Keratinocyte (primary cell): ENCODE measurements around the gene SCAI. TPM values are rescaled to one million over a fixed set of nuclear protein-coding genes. Genes with fewer than 3 reads are reported as not detected.
"Not testable (repeated sequence)": the region's sequence is repeated elsewhere in the genome, so short reads cannot be mapped to it uniquely, and the experiment has no call there.

Experiments
- DNase-seq: peaks from one replicate; pipeline ENCODE4 v3.0.0-alpha.2; 2011; ENCODE audit warnings: low read depth, missing footprints, low spot score
- FAIRE-seq: peaks from 2 replicates; lab custom pipeline; 2011; peaks lifted over from hg19 to GRCh38; lab: Jason Lieb, UNC
- H2AFZ ChIP-seq: 2 replicates; pipeline ENCODE4 v1.6.0; 2012; ENCODE audit warnings: low read length, control low read depth, inconsistent platforms; ENCODE audit not compliant: control insufficient read depth
- H3K27ac ChIP-seq: 2 replicates; pipeline ENCODE4 v1.5.1; 2011; ENCODE audit warnings: low read length; ENCODE audit not compliant: control insufficient read depth, insufficient read depth
- H3K27me3 ChIP-seq: 3 replicates; pipeline ENCODE4 v1.6.0; 2011; ENCODE audit warnings: low read length; ENCODE audit not compliant: control insufficient read depth, insufficient read depth; ENCODE audit errors: extremely low read depth
- H3K36me3 ChIP-seq, 2 experiments: 2 replicates in 1 of 2; 3 replicates in 1 of 2; pipeline ENCODE4 v1.5.1; 2011; ENCODE audit warnings: low read length in 2 of 2, mild to moderate bottlenecking in 1 of 2; ENCODE audit not compliant: control insufficient read depth in 2 of 2, insufficient read depth in 2 of 2; ENCODE audit errors: extremely low read depth in 1 of 2
- H3K4me1 ChIP-seq: 3 replicates; pipeline ENCODE4 v1.5.1; 2011; ENCODE audit warnings: low read length; ENCODE audit not compliant: control insufficient read depth, insufficient read depth; ENCODE audit errors: extremely low read depth
- H3K4me2 ChIP-seq: 3 replicates; pipeline ENCODE4 v1.6.0; 2011; ENCODE audit warnings: low read depth, low read length; ENCODE audit not compliant: control insufficient read depth, insufficient read depth; ENCODE audit errors: extremely low read depth
- H3K4me3 ChIP-seq, 3 experiments: fragments of 200-600 bp in 1 of 3; sonication (generic) in 1 of 3; 2 replicates in 2 of 3; 3 replicates in 1 of 3; pipeline ENCODE4 v1.5.1; 2011 to 2016; ENCODE audit warnings: low read length in 3 of 3, mild to moderate bottlenecking in 3 of 3, control low read depth in 2 of 3, inconsistent platforms in 1 of 3, low read depth in 1 of 3, mixed read lengths in 1 of 3, mixed run types in 1 of 3, moderate library complexity in 1 of 3; ENCODE audit not compliant: control insufficient read depth in 2 of 3, insufficient read depth in 2 of 3; ENCODE audit errors: extremely low read depth in 1 of 3
- H3K79me2 ChIP-seq: 2 replicates; pipeline ENCODE4 v1.6.0; 2012; ENCODE audit warnings: low read length; ENCODE audit not compliant: control insufficient read depth, insufficient read depth
- H3K9ac ChIP-seq: 3 replicates; pipeline ENCODE4 v1.6.0; 2011; ENCODE audit warnings: low read length; ENCODE audit not compliant: control insufficient read depth, insufficient read depth; ENCODE audit errors: extremely low read depth
- H3K9me1 ChIP-seq: 3 replicates; pipeline ENCODE4 v1.6.0; 2011; ENCODE audit warnings: low read length; ENCODE audit not compliant: control insufficient read depth, insufficient read depth; ENCODE audit errors: extremely low read depth
- H3K9me3 ChIP-seq: 2 replicates; pipeline ENCODE4 v1.5.1; 2012; ENCODE audit warnings: low read depth, low read length; ENCODE audit not compliant: control insufficient read depth
- H4K20me1 ChIP-seq: 3 replicates; pipeline ENCODE4 v1.6.0; 2011; ENCODE audit warnings: low read length; ENCODE audit not compliant: control insufficient read depth, insufficient read depth; ENCODE audit errors: extremely low read depth
- CTCF ChIP-seq, 3 experiments: IDR thresholded peaks in 1 of 3; conservative IDR thresholded peaks in 1 of 3; optimal IDR thresholded peaks in 1 of 3; 2 replicates in 2 of 3; 3 replicates in 1 of 3; pipeline versions ENCODE3 to v1.5.1; 2011; ENCODE audit warnings: low read length in 3 of 3, mild to moderate bottlenecking in 3 of 3, moderate library complexity in 2 of 3, control low read depth in 1 of 3, inconsistent platforms in 1 of 3; ENCODE audit not compliant: insufficient read depth in 2 of 3; ENCODE audit errors: extremely low read depth in 1 of 3
- EZH2 ChIP-seq: IDR thresholded peaks from one replicate; pipeline ENCODE4 v1.6.1; 2012; ENCODE audit warnings: inconsistent platforms, mild to moderate bottlenecking, low read length, moderate library complexity
- dilution Hi-C: fragments of 300-500 bp; cut with MboI; formaldehyde crosslinking; loops from one replicate; pipeline ENCODE4 v1.7.0; 2020; ENCODE audit warnings: low sequenced_read_pairs; ENCODE audit not compliant: extremely low pct_ligation_motif_present
- polyA plus RNA-seq, 5 experiments: library from polyadenylated mRNA; depleted of rRNA in 3 of 5; stranded (reverse) in 3 of 5; stranded (forward) in 1 of 5; unstranded in 1 of 5; fragments of >200 nt; gene quantifications; 1 replicate in 1 of 5; 2 replicates in 3 of 5; 3 replicates in 1 of 5; pipeline versions ENCODE4 v1.2.1 to v1.2.3, GENCODE V29; 2011 to 2012; ENCODE audit warnings: missing spikeins in 2 of 5, low read depth in 1 of 5, low replicate concordance in 1 of 5

Gene SCAI
- polyA plus RNA-seq, 1 donor (not counting 4 experiments of a cell fraction or from before 2014, with no cell fraction given): 3.0 TPM

- H3K9me1 ChIP-seq: no peaks in the 10 kb centered on the region
- H3K27me3 ChIP-seq: no peaks in the 10 kb centered on the region
- FAIRE-seq (no peak), DNase-seq (no peak)
- peaks cover 4% of the 10 kb centered on the region for H3K4me1 ChIP-seq
- no peak overlapping the region for H3K4me2 ChIP-seq
- H2AFZ ChIP-seq: no peak overlapping the region
- no peak overlapping the region for H3K9ac ChIP-seq
- no peaks in the 10 kb centered on the region for H3K79me2 ChIP-seq
- H3K27ac ChIP-seq: no peak overlapping the region
- dilution Hi-C loops: no loop called here
- peaks cover 0 to 2% of the 10 kb centered on the region in 2 experiments for H3K36me3 ChIP-seq
- H4K20me1 ChIP-seq: no peaks in the 10 kb centered on the region
- TF ChIP-seq CTCF (optimal IDR thresholded peaks at IDR 0.05 in 1 of 3, IDR thresholded peaks at IDR 0.05 in 1 of 3, conservative IDR thresholded peaks at IDR 0.05 in 1 of 3; ENCODE audit: extremely low read depth in 1 of 3, insufficient read depth in 2 of 3, low read length in 3 of 3) (no peak), EZH2 (no peak)
- H3K4me3 ChIP-seq: no peak overlapping the region
- no peaks in the 10 kb centered on the region for H3K9me3 ChIP-seq
Measured at GRCh38 chr9:125119643-125120286, 23.6 kb downstream of the SCAI start.

- H4K20me1 ChIP-seq, H3K4me1 ChIP-seq, FAIRE-seq: not testable (repeated sequence)
Measured at GRCh38 chr9:125118696-125119095, 24.6 kb downstream of the SCAI start.

GRCh38 chr9:125114503-125114902 lies 28.8 kb downstream of the SCAI start:
- H3K4me2 ChIP-seq, H3K27me3 ChIP-seq, dilution Hi-C loops, H3K9ac ChIP-seq, H3K36me3 ChIP-seq, H3K79me2 ChIP-seq, H2AFZ ChIP-seq, FAIRE-seq, H3K27ac ChIP-seq, H3K9me1 ChIP-seq, H4K20me1 ChIP-seq, DNase-seq, H3K4me3 ChIP-seq, H3K9me3 ChIP-seq, H3K4me1 ChIP-seq: not testable (repeated sequence)

More at GRCh38 chr9:125118696-125119095, 24.6 kb downstream of the SCAI start:
- H3K27me3 ChIP-seq, H3K79me2 ChIP-seq, H3K9ac ChIP-seq, H3K9me1 ChIP-seq, dilution Hi-C loops, H3K4me3 ChIP-seq, H3K27ac ChIP-seq, DNase-seq, H2AFZ ChIP-seq, H3K9me3 ChIP-seq, H3K4me2 ChIP-seq, H3K36me3 ChIP-seq: not testable (repeated sequence)
